Stimulated activated CD4-positive, alpha-beta T cell treated with anti-CD3 and anti-CD28 coated beads, Interleukin-4, amount 100 ng/mL, for 48 hours (primary cell): ENCODE results near the gene CRB3.

ENCODE experiments used
- DNase-seq, 2 donors: peaks; one replicate each; pipeline ENCODE4 v3.0.0-alpha.2; 2020; ENCODE audit warnings: low read depth in 2 of 2

The CRB3 gene

DNA sequence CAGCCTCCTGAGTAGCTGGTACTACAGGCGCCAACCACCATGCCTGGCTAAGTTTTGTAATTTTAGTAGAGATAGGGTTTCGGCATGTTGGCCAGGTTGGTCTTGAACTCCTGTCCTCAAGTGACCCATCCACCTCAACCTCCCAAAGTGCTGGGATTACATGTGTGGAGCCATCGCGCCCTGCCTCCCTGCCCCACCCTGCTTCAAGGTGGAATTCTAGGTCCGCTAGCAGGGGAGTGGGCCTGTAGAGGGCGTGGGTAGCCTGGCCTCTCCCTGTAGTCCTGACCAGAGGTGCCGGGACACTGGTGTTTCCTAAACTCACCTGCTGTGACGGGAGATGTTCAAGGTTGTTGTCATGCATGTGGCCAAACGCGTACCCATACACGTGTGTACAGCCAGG is 30.9 kb upstream of the CRB3 start:
- DNase-seq = no peak

DNA sequence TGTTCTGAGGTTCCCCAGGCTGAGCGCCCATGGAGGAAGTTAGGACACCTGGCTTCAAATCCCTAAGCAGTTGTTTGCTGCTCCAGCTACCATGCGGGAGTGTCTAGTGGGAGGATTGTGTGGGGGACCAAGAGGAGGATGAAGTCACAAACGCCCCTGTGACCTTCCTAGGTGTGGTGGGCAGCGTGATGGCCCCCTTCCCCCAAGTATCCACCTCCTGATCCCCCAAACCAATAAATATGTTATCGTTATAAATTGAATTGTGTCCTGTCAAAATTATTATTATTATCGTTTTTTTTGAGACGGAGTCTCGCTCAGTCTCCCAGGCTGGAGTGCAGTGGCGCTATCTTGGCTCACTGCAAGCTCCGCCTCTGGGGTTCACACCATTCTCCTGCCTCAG is 30.4 kb upstream of the CRB3 start, which contains the start of gene SLC25A41:
SLC25A41 (minus strand) TSS at position 101 of the 400 bp plus-strand sequence; CDS start at position 31, 70 bp downstream.
- DNase-seq = no peak

DNA sequence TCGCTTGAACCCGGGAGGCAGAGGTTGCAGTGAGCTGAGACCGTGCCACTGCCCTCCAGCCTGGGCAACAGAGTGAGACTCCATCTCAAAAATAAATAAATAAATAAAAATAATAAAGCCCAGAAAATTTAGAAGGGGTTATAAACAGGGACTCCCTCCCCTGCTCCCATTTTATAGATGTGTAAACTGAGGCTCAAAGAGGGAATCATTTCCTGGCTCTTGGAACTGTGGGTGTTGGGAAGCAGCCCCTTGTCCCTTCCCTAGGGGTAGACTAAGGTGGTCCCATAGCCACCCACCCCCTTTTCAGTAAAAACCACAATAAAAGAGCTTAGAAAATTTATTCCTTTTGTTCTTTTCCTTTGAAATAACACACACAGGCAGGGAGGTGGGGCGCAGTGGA is 24.3 kb upstream of the CRB3 start:
- no peak for DNase-seq

DNA sequence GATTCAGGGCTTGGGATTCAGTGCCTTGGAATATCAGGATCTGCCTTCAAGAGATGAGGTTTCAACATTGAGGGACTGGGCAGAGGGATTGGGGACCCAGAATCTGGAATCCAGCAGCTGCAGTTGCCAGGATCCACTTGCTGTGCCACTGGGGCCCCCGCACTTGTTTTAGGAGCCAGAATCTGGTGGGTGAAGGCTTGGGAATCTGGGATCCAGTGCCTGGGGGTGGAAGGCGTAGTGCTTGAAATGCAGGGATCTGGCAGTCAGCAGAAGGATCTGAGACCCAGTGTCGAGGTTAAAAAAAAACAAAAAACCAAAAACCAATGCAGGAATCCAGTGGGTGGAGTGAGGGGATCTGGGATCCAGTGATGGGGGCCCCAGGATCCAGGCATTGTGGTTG is 23.2 kb upstream of the CRB3 start:
- DNase-seq = no peak

DNA sequence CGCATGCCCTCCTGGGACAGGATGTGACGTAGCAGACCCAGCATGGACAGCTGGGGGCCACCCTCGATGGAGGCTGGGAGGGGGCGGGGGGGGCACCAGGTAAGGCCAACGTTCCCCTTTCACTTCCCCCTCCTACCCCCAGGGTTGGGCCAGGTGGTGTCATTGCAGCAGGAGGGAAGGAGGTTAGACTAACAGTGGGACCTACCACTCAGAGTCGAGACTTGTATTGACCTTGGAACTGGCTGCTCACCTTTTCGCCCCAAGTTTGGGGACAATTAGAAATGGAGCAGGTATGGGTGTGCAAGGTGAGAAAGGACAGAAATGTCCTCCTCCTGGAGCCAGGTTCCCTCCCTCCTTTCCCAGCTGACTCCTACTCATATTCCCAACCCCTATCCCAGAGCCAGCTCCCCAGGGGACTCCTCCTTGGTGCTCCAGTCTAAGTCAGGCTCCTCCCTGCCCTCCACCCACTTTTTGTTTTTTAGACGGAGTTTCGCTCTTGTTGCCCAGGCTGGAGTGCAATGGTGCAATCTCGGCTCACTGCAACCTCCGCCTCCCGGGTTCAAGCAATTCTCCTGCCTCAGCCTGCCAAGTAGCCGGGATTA is 21.9 kb upstream of the CRB3 start:
- no peak for DNase-seq

DNA sequence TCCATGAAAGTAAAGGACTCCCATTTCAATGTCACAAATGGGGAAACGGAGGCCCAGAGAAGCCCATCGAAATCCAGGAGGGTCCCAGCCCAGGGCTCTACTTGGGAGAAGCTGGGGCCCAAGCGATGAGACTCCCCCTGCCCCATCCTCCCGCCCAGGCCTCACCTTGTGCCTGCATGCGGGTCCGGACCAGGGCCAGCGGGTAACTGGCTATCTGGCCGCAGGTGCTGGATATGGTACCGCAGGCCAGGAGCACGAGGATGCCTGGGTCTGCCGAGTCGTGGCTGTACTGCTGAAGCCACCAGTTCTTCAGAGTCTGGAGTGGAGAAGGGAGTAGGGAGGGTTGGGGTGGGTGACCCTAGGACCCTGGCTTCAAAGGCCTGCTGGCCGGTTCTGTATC is 20.1 kb upstream of the CRB3 start:
- DNase-seq = no peak

DNA sequence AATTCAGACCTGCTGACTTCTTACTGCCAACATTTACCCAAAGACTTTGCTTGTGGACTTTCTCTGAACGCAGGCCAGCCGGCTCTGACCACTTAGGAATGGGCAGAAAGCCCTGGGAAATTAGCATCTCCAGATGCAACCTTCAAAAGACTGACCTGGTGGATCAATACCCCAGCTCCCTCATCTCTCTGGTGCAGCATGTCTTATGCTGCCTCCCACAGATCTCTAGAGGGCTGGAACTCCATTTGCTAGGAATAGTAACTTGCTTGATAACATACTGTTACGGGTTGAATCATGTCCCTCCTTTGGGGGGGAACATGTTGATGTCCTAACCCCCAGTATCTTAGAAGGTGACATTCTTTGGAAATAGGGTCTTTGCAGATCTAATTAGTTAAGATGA is 17.6 kb upstream of the CRB3 start:
- no peak for DNase-seq

DNA sequence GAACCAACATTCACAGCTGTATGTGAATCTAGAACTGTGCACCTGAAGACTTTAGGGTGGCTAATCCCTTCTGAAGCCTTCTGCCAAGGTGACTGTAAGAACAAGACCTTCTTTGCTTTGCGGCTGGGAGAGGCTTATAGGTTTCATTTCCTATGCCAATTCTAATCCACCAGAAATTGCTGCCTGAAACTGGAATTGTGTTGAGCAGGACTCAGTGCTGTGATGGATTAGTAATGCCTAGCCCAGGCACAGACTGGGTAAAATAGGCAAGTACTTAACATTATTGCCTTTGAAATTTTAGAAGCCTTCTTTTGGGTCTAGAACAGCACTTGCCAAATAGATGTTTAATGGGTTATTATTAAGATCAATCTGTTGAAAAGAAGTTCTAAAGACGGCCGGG is 16.0 kb upstream of the CRB3 start:
- no peak for DNase-seq

DNA sequence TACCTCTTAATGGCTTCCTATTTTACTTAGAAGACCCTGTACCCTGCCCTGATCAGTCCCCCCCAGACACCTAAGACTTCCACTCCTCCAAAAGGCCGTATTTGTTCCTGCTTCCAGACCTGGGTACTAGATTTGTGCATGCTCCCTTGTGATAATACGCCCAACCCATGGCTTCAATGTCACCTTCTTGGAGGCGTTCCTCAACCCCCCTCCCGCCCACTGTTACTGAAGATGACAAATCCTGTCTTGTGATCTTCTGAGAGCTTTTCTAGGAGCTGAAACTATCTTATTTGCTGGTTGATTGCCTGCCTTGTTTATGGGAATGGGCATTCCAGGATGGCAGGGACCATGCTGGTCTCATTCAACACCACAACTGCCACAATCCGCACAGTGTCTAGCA is 13.9 kb upstream of the CRB3 start:
- DNase-seq = no peak

DNA sequence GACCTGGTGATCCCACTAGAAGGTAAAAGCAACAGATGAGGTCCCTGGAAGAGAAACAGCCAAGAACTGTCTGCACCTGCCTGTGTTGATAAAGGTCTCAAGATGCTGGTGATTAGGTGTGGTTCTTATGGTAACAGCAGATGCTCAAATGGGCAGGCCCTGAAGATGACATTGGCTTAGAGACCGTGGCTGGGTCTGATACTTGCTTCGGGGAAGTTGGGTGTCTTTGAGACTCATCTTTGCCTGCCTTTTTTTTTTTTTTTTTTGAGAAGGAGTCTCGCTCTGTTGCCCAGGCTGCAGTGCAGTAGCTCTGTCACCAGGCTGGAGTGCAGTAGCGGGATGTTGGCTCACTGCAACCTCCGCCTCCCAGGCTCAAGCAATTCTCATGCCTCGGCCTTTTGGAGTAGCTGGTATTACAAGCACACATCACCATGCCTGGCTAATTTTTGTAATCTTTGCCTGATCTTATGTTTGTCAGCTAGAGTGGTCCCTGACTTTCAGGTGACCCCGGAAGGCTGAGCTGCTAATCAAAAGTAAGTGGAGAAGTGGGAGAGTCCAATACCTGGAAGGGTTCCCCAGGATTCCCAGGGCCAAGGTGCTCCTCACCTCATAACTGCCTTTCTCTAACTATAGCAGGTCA is 12.4 kb upstream of the CRB3 start:
- no peak for DNase-seq

DNA sequence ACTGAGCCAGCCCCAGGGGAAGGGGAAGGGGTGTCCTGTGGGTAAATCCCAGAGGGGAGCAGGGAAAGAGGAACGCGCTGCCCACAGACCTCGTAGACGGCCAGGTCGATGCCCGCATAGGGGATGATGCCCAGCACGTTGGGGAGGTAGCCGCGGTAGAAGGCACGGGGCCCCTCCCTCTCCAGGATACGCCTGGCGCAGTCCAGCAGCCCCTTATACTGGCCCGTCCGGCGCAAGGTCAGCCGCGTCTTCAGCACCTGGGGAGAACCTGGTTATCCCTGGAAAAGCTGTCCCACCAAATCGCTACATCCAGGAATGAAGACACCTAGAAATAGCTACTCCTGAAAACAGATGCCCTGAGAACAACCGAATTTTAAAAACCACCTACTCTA is 11.9 kb upstream of the CRB3 start:
- no peak for DNase-seq

DNA sequence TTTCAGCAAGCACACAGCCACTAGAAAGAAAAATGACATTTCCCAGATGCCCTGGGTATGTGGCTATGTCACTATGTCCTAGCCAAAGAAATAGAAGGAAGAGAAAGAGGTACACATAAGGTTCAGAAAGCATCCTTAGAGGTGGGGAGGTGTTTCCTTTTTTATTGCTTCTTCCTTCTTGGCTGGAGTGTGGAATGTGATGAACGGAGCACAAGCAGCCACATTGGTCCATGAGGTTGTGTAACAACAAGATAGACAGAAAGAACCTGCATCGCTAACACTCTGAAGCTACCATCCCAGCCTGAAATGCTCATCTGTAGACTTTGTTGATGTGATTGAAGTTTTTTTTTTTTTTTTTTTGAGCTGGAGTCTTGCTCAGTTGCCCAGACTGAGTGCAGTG is 11.2 kb upstream of the CRB3 start:
- no peak for DNase-seq

DNA sequence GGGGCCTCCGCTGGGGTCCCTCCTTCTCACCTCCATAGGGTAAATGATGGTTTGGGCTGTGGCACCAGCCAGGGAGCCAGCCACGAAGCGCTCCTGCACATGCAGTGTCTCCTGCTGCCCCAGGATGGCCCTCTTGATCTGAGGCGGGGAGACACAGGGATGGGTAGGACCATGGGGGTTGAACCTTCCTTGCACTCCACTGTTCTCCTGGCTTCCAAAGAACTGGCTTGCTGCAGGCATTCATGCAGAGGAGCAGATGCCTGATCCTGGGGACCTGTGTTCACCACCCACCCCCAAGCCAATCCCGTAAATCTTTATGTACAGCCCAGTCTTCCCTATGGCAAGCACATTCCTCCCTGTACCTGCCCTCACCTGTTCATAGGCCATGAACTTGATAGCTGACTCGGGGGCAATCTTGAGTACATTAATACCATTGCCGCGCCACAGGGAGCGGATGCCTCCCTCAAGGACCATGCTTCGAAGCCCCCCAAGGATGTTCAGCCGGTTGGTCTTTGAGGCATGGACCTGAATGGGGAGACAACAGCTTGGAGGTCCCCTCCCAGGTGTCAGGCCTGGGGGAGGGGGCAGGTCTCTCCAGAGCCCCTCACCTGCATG is 10.0 kb upstream of the CRB3 start:
- no peak for DNase-seq

DNA sequence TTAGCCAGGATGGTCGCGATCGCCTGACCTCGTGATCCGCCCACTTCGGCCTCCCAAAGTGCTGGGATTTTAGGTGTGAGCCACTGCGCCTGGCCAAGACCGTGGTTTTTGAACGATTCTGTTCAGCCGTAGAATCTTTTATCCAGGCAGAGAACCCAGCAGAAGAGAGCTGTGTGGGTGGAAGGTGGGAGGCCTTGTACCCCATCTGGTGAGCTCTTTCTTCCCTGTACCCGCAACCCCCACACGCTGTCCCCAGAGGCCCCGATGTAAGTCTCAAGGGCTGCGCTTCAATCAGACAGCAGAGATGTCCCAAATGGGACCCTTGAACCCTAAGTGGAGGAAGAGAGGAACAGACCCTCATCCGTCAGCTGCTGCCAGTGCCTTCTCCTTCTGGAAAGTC is 8.1 kb upstream of the CRB3 start:
- no peak for DNase-seq

DNA sequence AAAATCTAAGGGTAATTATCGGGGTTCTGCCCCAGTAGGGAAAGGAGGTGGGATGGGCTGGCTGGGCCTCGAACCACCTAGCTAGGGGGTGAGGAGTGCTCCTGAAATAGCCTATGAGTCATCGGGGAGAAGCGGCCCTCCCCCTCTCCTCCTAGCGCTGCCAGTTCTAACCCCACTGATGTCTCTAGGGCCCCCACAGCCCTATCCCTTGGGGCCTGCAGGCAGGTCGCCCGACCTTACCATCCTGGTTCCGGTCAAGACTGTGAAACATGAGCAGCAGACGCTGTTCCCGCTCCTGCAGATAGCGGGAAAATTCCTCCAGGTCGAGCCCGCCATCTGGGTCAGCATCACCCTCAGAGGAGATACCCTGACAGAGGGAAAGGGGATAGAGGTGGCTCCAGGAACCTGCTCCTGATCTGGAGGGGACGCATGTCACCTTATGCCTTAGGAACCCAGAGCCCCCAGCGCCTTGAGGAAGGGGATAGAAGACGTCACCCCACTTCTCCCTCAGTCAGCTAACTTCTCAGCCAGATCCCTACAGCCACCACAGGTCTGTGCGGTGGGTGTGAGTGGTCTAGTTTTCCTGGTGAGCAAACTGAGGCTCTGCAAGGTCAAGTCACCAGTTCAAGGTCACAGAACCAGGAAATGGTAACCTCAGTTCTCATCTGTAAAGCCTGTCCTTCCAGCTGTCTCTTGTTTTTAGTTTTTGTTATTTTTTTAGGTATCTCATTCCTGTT is 5.9 kb upstream of the CRB3 start:
- no peak for DNase-seq

DNA sequence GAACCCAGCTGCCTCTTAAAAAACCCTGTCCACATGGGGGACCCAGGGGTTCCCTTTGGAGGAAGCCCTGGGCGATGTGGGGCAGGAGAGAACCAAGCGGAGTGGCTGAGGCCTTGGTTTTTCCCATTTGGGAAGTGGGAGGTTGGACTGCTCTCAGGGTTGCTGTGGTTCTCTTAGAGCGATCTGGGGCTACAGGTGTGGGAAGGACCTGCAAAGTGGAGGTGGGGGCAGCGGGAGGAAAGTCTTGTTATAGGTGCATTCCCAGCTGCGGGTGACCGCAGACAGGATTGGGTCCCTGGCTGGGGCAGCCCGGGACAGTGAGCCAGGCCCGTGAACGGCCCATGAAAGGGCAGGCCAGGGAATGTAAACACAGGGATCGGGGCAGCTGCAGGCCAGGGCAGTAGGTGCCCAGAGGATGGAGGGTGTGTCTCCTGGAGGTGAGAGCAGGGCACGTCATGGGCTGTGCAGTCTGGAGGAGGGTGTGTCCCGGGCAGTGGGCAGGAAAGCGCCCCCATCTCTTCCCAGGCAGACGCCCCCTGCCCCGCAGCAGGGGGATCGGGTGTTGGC is 5.3 kb upstream of the CRB3 start:
- DNase-seq = no peak

DNA sequence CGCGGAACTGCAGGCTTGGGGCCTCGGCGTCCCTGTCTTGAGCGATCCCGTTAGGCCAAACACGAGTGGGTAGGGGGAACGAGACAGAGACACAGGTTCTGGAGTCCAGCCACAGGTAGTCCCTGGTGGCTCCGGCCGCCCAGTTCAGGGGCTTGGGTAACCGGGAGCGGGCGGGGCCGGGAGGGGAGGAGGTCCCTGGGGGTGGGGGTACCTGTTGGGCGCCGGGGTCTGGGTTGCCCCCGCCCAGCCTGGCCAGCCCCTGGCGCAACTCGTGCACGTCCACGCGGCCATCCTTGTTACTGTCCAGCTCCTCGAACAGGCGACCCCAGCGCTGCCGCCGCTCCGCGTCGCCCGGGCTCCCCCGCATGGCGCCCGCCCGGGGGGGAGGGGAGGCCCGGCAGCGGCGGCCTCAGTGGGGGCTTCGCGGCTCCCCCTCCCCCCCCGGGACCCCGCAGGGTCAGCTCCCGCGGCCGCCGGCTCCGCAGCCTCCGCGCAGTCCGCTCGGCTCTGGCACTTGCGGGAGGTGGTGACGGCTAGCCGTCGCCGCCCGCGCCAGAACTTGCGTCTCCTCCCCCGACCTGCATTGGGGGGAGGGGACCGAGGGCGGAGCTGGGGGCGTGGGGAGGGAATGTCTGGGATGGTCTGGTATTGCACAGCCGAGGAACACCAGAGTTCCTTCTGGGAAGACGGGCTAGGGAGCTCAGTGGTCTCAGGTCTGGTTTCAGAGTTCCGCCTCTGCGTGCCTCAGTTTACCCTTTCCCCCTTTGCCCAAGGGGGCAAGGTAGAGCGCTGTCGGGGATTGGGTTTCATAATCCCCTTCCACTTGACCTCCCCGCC is 4.6 kb upstream of the CRB3 start, which contains the start of gene SLC25A23:
SLC25A23 (minus strand) TSS at position 531 of the 837 bp plus-strand sequence; CDS start at position 367, 164 bp downstream.
- peak; percentile 51 to 64 for DNase-seq

DNA sequence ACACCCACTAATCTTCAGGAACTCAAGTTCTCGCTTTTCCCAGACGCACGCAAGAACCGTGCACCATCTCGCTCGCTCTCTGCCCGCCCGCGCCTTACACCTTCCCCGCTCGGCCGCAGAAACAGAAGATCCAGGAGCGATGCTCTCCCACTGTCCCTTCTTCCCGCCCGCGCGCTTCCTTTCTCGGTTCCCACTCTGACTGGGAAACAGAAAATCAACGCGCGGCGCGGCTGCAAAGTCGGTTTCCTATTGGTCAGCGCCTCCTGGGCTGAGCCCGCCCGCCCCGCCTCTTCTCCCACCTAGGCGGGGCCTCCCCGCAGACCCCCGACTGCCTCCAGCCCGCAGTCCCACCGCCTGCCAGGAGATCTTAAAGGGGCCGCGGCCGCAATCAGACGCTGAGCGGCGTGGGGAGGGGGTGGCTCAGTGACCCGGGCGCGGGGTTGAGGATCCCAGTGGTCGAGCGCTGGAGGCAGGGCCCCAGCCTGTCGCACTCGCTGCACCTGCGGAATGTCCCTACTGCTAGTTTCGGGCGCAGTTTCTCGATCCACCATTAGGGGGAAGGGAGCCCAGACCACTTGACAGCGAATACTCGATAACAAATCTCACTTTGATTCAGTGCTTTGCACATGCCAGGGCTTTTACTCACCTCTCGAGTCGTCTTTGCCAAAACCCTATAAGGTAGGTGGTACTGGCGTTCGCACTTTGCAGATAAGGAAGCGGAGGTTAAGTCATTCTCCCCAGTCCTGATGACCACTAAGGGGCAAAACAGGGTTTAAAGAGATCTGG is 3.8 kb upstream of the CRB3 start:
- DNase-seq = peak; percentile 97 to 98

DNA sequence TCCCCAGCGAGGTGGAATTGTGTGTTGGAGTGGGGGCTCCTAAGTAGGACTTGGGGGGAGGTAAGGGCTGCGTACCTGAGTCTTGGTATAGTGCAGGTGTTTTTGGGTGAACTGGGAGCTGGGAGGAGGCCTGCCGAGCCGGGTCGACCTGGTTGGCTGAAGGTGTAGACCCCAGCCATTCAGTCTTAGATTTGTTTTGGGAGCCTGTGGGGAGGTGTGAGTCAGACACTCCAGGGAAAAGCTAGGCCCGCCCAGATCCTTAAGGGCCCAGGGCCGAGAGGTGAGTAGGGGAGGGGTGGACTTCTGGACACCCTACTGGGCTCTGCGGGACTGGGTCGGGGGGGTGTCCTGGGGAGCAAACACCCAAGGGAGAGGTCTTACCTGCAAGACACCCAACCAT is 935 bp downstream of the CRB3 start:
- DNase-seq = no peak

DNA sequence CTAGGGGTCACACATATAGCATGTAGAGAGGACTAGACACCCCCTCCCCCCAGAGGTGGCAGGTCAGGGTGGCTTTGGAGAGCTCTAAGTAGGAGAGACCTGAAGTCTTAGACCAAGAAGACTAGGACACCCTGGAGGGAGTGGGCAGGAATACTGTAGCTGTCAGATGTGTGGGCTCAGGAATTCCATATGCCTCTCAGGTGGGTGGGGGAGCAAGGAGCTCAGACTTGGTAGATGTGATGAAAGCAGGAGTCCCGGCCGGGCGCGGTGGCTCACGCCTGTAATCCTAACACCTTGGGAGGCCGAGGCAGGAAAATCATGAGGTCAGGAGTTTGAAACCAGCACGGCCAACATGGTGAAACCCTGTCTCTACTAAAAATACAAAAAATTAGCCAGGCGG is 1.6 kb downstream of the CRB3 start:
- no peak for DNase-seq
